Glomerular visceral epithelial cell (primary cell): ENCODE results near the gene TULP3.

ENCODE experiments used
- DNase-seq: peaks from one replicate; pipeline ENCODE4 v3.0.0-alpha.2; 2016; ENCODE audit errors: extremely low spot score

The TULP3 gene

DNA sequence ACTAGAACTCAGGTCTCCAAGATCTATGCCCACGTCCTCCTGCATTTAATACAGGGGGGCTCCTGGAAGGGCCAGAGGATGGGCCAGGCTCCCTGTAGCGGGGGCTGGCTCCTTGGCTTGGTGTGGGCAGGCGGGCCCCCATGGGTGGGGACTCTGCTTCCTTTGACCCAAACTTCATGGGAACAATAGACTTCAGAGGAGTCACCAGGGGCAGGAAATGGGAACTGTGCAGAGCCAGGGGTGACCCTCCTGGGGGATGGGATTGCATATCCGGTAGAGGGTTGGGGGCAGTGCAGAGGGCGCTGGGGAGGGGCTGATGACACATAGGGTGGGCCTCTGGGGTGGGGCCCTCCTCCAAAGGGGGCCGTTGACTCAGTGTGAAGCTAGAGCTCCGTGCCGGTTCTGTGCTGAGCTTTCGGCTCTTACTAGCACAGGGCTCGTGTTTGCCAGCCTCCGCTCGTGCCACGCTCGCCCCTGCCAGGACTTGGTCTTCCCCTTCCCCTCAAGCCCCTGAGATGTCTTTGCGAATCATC, 73.1 kb downstream of the TULP3 start:
- no peak for DNase-seq

DNA sequence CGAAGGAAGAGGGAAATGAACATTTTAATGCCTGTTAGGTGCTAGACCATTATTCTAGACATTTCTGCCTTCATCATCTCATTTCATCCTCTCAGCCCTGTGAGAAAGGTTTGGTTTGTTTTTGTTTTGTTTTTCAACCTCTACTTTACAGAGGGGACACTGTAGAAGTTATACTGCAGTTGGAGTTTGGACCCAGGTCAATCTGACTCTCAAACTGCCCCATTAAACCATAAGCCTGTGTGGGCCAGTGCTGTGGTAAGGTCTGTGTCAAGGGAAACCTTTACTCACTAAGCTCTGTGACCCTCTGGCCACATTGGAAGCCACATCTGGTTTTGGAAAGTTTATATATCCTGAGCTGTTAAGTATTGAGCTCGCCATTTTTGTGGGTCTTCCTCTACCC, 77.0 kb downstream of the TULP3 start:
- no peak for DNase-seq

DNA sequence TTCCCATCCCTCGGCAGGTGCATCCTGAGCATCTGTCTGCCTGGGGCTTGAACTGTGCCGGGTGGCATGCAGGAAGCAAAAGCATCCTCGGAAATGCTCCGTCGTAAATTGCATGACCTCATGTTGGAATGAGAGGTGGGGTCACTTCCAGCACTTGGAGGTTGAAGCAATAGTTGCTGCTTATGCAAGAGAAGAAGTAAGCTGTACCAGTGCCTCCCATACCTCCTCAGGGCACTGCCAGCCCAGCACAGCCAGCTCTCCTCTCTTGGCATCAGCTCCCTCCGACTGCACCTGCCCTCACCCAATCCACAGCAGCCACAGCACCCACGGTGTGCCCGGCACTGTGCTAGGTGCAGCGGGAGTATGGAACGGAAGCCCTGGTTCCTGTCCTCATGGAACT, 80.1 kb downstream of the TULP3 start:
- DNase-seq, result no peak

- no peak for DNase-seq
These were observed 82.9 kb downstream of the TULP3 start for GRCh38 chr12:2973566-2973965.

GRCh38 chr12:2974560-2974971, 83.9 kb downstream of the TULP3 start:
- no peak for DNase-seq

GRCh38 chr12:2976581-2976996, 85.9 kb downstream of the TULP3 start:
- no peak for DNase-seq

DNA sequence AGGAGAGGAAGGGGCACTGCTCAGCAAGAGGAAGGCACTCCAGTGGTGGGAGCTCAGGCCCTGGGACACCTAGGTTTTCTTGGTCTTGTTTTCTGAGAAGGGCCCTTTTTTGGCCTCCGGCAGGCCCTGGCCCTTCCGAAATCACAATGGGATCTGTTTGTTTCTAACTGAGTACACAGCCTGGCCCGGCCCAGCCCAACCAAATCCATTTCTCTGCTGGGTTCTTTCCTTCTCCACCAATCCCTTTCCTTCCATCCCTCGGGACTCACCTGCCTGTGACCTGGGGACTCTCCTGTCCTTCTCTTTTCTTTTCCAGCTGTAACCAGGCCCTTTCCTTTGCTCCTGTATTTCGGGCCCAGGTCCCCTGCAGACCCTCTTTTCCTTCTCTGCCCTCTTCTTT, 87.1 kb downstream of the TULP3 start:
- no peak for DNase-seq

- no peak for DNase-seq
These were observed 89.1 kb downstream of the TULP3 start for GRCh38 chr12:2979806-2980205.

GRCh38 chr12:2980630-2981029, 89.9 kb downstream of the TULP3 start:
- no peak for DNase-seq

DNA sequence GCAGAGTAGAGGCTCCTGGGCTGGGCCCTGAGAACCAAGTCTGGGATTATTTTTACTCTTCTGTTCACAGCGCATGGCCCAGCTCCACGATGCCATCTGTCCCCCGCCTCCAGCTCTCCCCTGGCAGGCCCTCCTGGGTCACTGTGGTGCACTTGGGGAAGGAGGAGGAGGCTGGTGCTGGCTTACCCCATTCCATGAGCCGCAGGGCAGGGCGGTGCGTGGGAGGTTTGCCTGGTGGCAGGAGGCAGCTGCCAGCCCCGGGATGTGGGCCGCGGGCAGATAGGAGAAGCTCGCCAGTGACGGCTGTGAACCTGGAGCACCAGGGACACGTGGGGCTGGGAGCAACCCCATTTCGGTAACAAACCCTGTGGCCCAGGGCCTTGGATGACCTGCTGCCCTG, 91.7 kb downstream of the TULP3 start:
- DNase-seq, result no peak

- no peak for DNase-seq
These were observed 93.6 kb downstream of the TULP3 start for GRCh38 chr12:2984249-2984648.

DNA sequence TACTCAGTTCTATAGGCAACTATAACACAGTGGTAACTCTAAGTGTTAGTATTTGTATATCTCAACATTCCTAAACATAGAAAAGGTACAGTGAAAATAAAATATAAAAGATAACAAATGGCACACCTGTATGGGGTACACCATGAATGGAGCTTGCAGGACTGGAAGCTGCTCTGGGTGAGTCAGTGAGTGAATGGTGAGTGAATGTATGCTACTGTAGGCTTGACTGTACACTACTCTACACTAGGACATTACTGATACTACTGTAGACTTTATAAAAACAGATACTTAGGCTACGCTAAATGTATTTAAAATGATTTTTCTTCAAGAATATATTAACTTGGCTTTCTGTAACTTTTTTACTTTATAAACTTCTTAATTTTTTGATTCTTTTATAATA, 94.0 kb downstream of the TULP3 start:
- DNase-seq, result no peak

GRCh38 chr12:2986876-2987275, 96.2 kb downstream of the TULP3 start:
- DNase-seq, result no peak

DNA sequence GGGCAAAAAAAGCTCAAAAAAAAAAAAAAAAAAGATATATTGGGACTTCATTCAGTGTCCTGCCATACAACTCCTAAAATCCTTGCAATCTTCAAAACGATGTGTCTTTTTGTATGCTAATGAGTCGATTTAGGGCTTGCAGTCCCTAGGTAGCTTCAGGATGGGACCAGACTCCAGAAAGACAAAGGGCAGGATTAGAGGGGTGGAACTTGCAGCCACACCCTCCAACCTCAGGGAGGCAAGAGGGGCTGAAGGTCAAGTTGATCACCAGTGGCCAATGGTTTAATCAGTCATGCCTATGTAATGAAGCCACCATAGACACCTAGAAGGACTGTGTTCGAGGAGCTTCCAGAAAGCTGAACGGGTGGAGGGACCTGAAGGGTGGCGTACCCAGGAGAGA, 97.8 kb downstream of the TULP3 start:
- no peak for DNase-seq
